Caco-2 (cell line): ENCODE measurements around the gene PSMB3. TPM values are rescaled to one million over a fixed set of nuclear protein-coding genes. Genes with fewer than 3 reads are reported as not detected.

Experiments
- BruUV-seq: library from RNA; stranded (reverse); fragments of 400-500 nt; replicated peaks from 2 replicates; lab custom pipeline; 2021; lab: Mats Ljungman, UMichigan
- CTCF ChIA-PET: fragments of 300-600 bp; sonication (Branson Sonifier 250); formaldehyde crosslinking; loops from one replicate; lab custom pipeline; 2022; ENCODE audit warnings: antibody characterized with exemption; lab: Charles Lee
- POLR2A ChIA-PET: fragments of 300-600 bp; sonication (Branson Sonifier 250); formaldehyde crosslinking; loops from one replicate; lab custom pipeline; 2022; ENCODE audit warnings: antibody characterized with exemption; lab: Charles Lee
- DNase-seq, 2 experiments: peaks; one replicate each; pipeline versions ENCODE4 v3.0.0 to v3.0.0-alpha.2; 2020 to 2022
- H3K27me3 ChIP-seq: replicated peaks from 2 replicates; pipeline ENCODE4 v1.6.0; 2011; ENCODE audit warnings: low read length; ENCODE audit not compliant: control insufficient read depth, insufficient read depth
- H3K36me3 ChIP-seq: 2 replicates; pipeline ENCODE4 v1.5.1; 2011; ENCODE audit warnings: low read length; ENCODE audit not compliant: control insufficient read depth, insufficient read depth
- H3K4me1 ChIP-seq: fragments of 250-450 bp; sonication (Bioruptor Pico); 2 replicates; pipeline ENCODE4 v1.5.1; 2020; ENCODE audit warnings: mild to moderate bottlenecking
- H3K4me3 ChIP-seq: 2 replicates; pipeline ENCODE4 v1.5.1; 2011; ENCODE audit warnings: low read depth, mild to moderate bottlenecking, control low read depth, low read length
- H3K9me3 ChIP-seq: fragments of 250-450 bp; sonication (Bioruptor Pico); 2 replicates; pipeline ENCODE4 v1.5.1; 2020; ENCODE audit warnings: mild to moderate bottlenecking, moderate library complexity
- H3K27ac Mint-ChIP-seq: one replicate; pipeline ENCODE4 v1.8.0; 2022; ENCODE audit warnings: mixed read lengths; ENCODE audit not compliant: unreplicated experiment
- H3K27me3 Mint-ChIP-seq: one replicate; pipeline ENCODE4 v1.8.0; 2022; ENCODE audit warnings: mixed read lengths; ENCODE audit not compliant: insufficient read depth, unreplicated experiment
- H3K36me3 Mint-ChIP-seq: one replicate; pipeline ENCODE4 v1.8.0; 2022; ENCODE audit warnings: mild to moderate bottlenecking, mixed read lengths; ENCODE audit not compliant: insufficient read depth, unreplicated experiment
- H3K4me1 Mint-ChIP-seq: one replicate; pipeline ENCODE4 v1.8.0; 2022; ENCODE audit warnings: low read depth, mixed read lengths; ENCODE audit not compliant: unreplicated experiment
- H3K4me3 Mint-ChIP-seq: one replicate; pipeline ENCODE4 v1.8.0; 2022; ENCODE audit warnings: mild to moderate bottlenecking, moderate library complexity, mixed read lengths; ENCODE audit not compliant: unreplicated experiment
- H3K9me3 Mint-ChIP-seq: one replicate; pipeline ENCODE4 v1.8.0; 2022; ENCODE audit warnings: mixed read lengths; ENCODE audit not compliant: unreplicated experiment
- intact Hi-C: fragments of 100-400 bp; cut with micrococcal nuclease; formaldehyde crosslinking; loops from one replicate; pipeline ENCODE4 v1.10.0; 2022; ENCODE audit not compliant: unreplicated experiment
- total RNA-seq: library from RNA; stranded (reverse); gene quantifications from 2 replicates; pipeline ENCODE4 v1.2.3, GENCODE V29; 2022
- TF ChIP-seq, protein P1 (sequence below), 2 experiments: fragments of 200-600 bp in 1 of 2; IDR thresholded peaks; 1 replicate in 1 of 2; 2 replicates in 1 of 2; pipeline versions ENCODE4 v1.5.1 to v1.8.0; 2011 to 2022; ENCODE audit warnings: antibody characterized with exemption in 1 of 2, control low read depth in 1 of 2, inconsistent platforms in 1 of 2, low read depth in 1 of 2, low read length in 1 of 2, mild to moderate bottlenecking in 1 of 2, moderate library complexity in 1 of 2; ENCODE audit not compliant: insufficient read depth in 1 of 2, severe bottlenecking in 1 of 2, unreplicated experiment in 1 of 2

The PSMB3 gene
- total RNA-seq, 1 experiment from 2014 or later = 427 TPM

DNA sequence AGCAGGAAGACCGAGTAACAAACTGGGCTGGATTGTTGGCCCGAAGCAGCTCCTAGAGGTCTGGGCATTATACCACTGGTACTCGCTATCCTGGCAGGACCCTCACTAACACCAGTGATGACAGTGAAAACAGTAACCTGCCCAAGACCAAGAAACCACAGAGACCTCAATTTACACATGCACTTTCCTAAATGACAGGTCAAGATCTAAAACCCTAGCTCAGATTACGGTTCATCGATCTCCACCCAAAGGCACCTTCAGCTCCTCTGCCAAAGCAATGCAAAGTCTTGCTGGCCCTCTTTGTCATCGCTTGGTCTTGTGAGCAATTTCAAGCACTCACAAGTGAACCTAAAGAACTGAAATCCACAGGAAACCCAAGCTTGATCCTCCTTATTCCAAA is 45.3 kb downstream of the PSMB3 start:
- no peaks in the 10 kb centered on the region for H3K27me3 Mint-ChIP-seq
- H3K4me3 ChIP-seq = no peak overlapping the region
- intact Hi-C loops = no loop called here

DNA sequence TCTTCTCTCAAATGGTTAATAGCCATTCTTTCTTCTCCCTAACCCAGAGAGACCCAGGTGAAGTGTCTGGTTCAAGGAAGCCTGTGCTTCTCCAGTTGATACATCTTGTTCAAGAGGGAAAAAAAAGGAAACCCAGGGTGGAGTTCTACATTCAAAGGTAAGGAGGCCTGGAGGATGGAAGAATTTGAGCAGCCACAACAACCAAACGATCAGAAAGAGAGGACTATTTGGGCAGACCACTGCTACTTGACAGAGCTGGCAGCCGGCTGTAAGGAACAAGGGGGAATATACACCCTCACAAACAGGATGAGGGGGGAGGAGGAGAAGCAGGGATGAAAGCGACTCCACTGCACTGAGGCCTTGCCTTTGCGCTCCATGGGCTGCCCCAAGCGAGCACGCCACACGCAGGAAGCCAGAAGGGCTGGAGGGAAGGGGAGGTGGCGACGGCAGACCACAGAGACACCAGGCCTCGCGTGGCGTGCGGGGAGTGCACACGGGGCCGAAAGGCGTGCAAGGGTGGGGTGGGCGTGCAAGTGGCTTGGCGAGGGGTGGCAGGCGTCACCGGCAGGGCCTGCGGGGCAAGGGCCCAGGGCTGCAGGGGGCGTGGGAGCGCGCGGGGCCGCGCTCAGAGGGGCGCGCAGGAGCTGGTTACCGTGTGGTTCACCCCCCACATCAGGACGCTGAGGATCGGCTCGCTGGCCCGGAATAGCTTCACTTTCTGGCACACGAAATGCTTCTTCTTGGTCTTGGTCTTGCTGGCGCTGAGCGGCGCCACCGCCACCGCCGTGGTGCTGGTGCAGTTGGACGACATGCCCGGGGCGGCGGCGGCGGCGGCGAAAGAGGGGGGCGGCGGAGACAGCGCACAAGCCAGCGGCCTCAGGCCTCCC is 46.3 kb downstream of the PSMB3 start:
- intact Hi-C loops = loop anchor here (1.0 kb wide), 1 partner anchor 47 kb away; the partner anchor contains the start of gene PSMB3
- BruUV-seq = TSS peak; percentile 36
- Histone ChIP-seq H3K36me3 (0 out of 2 replicates have a peak, but pooled peaks cover 2% of the 10 kb centered on the region), H3K9me3 (no peaks in the 10 kb centered on the region), H3K4me1 (peaks cover 10% of the 10 kb centered on the region), H3K4me3 (peak overlapping the region; percentile 97), H3K27me3 (no peaks in the 10 kb centered on the region)
- Mint-ChIP-seq H3K9me3 (no peaks in the 10 kb centered on the region), H3K36me3 (peaks cover 67% of the 10 kb centered on the region), H3K4me3 (peak overlapping the region; percentile 93), H3K27me3 (no peaks in the 10 kb centered on the region), H3K27ac (peak overlapping the region; percentile 91), H3K4me1 (peaks cover 32% of the 10 kb centered on the region)
- TF ChIP-seq, protein P1, sequence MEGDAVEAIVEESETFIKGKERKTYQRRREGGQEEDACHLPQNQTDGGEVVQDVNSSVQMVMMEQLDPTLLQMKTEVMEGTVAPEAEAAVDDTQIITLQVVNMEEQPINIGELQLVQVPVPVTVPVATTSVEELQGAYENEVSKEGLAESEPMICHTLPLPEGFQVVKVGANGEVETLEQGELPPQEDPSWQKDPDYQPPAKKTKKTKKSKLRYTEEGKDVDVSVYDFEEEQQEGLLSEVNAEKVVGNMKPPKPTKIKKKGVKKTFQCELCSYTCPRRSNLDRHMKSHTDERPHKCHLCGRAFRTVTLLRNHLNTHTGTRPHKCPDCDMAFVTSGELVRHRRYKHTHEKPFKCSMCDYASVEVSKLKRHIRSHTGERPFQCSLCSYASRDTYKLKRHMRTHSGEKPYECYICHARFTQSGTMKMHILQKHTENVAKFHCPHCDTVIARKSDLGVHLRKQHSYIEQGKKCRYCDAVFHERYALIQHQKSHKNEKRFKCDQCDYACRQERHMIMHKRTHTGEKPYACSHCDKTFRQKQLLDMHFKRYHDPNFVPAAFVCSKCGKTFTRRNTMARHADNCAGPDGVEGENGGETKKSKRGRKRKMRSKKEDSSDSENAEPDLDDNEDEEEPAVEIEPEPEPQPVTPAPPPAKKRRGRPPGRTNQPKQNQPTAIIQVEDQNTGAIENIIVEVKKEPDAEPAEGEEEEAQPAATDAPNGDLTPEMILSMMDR (IDR thresholded peaks at IDR 0.05; ENCODE audit: insufficient read depth in 1 of 2, low read depth in 1 of 2, low read length in 1 of 2, severe bottlenecking in 1 of 2, unreplicated experiment in 1 of 2) = no peak
- POLR2A ChIA-PET = interaction anchor here (1.5 kb wide), 1 partner anchor 26 kb away, joined by 3 read pairs; the partner anchor contains the start of gene CWC25
- DNase-seq = peak in 1 of 2 experiments; percentile 51
- CTCF ChIA-PET = interaction anchor here (0.6 to 1.1 kb wide), 4 partner anchors 64 to 657 kb away, joined by 3 to 4 read pairs (median 4); no protein-coding TSS in a partner anchor

More for the DNA sequence above, 45.3 kb downstream of the PSMB3 start:
- H3K36me3 ChIP-seq = peaks cover 3% of the 10 kb centered on the region; the same call in 1 of the 2 replicates
- BruUV-seq = no TSS peak
- H3K4me3 Mint-ChIP-seq = peak overlapping the region; percentile 93
- DNase-seq = no peak
- peaks cover 68% of the 10 kb centered on the region for H3K36me3 Mint-ChIP-seq
- peaks cover 10% of the 10 kb centered on the region for H3K4me1 ChIP-seq
- CTCF ChIA-PET = no interaction called here
- H3K4me1 Mint-ChIP-seq = peaks cover 32% of the 10 kb centered on the region
- POLR2A ChIA-PET = no interaction called here
- peak overlapping the region; percentile 91 for H3K27ac Mint-ChIP-seq
- TF ChIP-seq, protein P1 (IDR thresholded peaks at IDR 0.05; ENCODE audit: insufficient read depth in 1 of 2, low read depth in 1 of 2, low read length in 1 of 2, severe bottlenecking in 1 of 2, unreplicated experiment in 1 of 2) = no peak
- no peaks in the 10 kb centered on the region for H3K27me3 ChIP-seq
- no peaks in the 10 kb centered on the region for H3K9me3 ChIP-seq
- no peaks in the 10 kb centered on the region for H3K9me3 Mint-ChIP-seq

DNA sequence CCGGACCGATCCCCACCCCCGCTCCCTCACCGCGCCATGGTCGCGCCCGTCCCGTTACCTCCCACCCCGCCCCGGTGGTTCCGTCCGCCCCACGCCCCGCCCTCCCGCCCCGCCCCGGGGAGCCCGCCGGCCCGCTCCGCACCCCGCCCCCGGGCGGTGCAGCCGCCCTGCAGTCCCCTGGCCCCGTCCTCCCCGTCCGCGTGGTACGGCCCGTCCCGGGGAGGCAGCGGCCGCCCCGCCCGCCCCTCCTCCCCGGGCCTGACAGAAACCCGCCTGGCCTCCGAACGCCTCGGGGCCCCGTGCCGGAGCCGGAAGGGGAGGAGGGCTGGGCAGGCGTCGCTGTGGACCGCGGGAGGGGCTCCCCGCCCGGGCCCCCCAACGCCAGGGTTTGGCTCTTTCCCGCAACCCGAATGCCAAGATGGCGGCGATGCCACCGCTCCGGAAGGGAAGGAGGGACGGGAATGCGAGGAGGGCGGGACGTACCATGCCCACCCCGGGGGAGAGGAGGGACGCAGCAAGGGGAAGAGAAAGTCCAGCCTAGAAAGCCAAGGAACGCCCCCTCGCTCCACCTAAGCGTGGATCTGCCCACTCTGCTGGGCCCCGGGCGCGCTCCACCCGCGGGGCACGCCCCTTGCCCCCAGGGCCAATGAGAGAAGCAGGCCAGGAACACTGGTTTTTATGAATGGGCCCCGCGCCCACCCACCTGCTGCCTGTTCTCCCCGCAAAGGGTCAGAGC is 47.1 kb downstream of the PSMB3 start, which contains the start of gene PIP4K2B:
Gene PIP4K2B, minus strand, starts transcription at position 56 of the 736 bp plus-strand sequence. CDS start 132 bp downstream, outside the sequence.
- ChIA-PET CTCF (interaction anchor here (0.6 to 1.1 kb wide), 5 partner anchors 38 to 255 kb away, joined by 3 to 5 read pairs (median 4); no protein-coding TSS in a partner anchor), POLR2A (interaction anchor here (0.7 to 1.5 kb wide), 3 partner anchors 26 to 87 kb away, joined by 3 read pairs; partner anchors contain the start of gene CWC25)
- Mint-ChIP-seq H3K36me3 (peaks cover 67% of the 10 kb centered on the region), H3K27me3 (no peaks in the 10 kb centered on the region), H3K4me1 (peaks cover 28% of the 10 kb centered on the region), H3K27ac (peak within 1 kb of the TSS; percentile 91), H3K4me3 (peak within 1 kb of the TSS; percentile 93), H3K9me3 (no peaks in the 10 kb centered on the region)
- Histone ChIP-seq H3K9me3 (no peaks in the 10 kb centered on the region), H3K4me1 (peaks cover 10% of the 10 kb centered on the region), H3K4me3 (peak within 1 kb of the TSS; percentile 97), H3K27me3 (no peaks in the 10 kb centered on the region), H3K36me3 (0 out of 2 replicates have a peak, but pooled peaks cover 2% of the 10 kb centered on the region)
- BruUV-seq = no TSS peak
- DNase-seq = peak; percentile 98 to 99
- intact Hi-C loops = loop anchor here (1.0 to 5.0 kb wide), 3 partner anchors 26 to 68 kb away; partner anchors contain the start of genes CWC25 and PSMB3
- TF ChIP-seq, protein P1 (IDR thresholded peaks at IDR 0.05; ENCODE audit: insufficient read depth in 1 of 2, low read depth in 1 of 2, low read length in 1 of 2, severe bottlenecking in 1 of 2, unreplicated experiment in 1 of 2) = no peak
